GM06990 (cell line): ENCODE results near the gene MED7.

ENCODE experiments used
- DNase-seq: peaks from one replicate; pipeline ENCODE4 v3.0.0-alpha.2; 2011; ENCODE audit not compliant: insufficient read length; ENCODE audit errors: extremely low read depth
- H3K27me3 ChIP-seq: replicated peaks from 2 replicates; pipeline ENCODE4 v1.6.0; 2011; ENCODE audit warnings: low read length; ENCODE audit not compliant: control insufficient read depth, insufficient read depth
- H3K36me3 ChIP-seq: 2 replicates; pipeline ENCODE4 v1.5.1; 2011; ENCODE audit warnings: low read length; ENCODE audit not compliant: control insufficient read depth, insufficient read depth
- H3K4me3 ChIP-seq: replicated peaks from 2 replicates; pipeline ENCODE4 v1.5.1; 2011; ENCODE audit warnings: low read depth, mild to moderate bottlenecking, control low read depth, low read length
- TF ChIP-seq, protein P1 (sequence below): IDR thresholded peaks from 2 replicates; pipeline ENCODE4 v1.5.1; 2011; ENCODE audit warnings: low read length, control low read depth, mild to moderate bottlenecking, inconsistent platforms; ENCODE audit not compliant: insufficient read depth, poor library complexity, severe bottlenecking

Gene MED7

DNA sequence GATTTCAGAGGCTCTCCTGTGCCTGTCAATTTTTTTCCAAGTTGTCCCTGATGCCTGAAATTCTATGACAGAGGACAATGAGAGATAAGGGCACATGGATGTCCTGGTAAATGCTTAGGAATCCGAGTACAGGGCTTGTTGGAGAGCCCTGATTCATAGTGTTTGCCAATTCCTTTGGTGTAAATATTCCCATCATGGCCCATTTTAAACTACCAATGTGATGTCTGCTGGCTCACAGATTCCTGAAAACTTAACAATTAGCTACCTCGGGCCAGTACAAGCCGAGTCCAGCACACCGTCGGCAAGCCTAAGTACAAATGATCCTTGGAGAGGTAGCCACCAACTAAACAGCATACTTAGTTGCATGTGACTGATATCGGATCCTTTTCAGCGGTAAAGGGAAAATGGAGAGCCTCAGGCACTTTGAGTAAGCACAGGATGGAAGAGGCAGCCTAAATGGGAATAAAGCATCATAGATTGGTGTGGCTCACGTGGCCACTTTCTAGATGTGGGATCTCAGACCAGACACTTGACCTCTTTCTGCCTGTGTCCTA is 41.5 kb upstream of the MED7 start:
- no peak for DNase-seq
- no peaks in the 10 kb centered on the region for H3K27me3 ChIP-seq
- TF ChIP-seq, protein P1, sequence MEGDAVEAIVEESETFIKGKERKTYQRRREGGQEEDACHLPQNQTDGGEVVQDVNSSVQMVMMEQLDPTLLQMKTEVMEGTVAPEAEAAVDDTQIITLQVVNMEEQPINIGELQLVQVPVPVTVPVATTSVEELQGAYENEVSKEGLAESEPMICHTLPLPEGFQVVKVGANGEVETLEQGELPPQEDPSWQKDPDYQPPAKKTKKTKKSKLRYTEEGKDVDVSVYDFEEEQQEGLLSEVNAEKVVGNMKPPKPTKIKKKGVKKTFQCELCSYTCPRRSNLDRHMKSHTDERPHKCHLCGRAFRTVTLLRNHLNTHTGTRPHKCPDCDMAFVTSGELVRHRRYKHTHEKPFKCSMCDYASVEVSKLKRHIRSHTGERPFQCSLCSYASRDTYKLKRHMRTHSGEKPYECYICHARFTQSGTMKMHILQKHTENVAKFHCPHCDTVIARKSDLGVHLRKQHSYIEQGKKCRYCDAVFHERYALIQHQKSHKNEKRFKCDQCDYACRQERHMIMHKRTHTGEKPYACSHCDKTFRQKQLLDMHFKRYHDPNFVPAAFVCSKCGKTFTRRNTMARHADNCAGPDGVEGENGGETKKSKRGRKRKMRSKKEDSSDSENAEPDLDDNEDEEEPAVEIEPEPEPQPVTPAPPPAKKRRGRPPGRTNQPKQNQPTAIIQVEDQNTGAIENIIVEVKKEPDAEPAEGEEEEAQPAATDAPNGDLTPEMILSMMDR: no peak
- no peaks in the 10 kb centered on the region for H3K36me3 ChIP-seq
- no peak overlapping the region for H3K4me3 ChIP-seq

DNA sequence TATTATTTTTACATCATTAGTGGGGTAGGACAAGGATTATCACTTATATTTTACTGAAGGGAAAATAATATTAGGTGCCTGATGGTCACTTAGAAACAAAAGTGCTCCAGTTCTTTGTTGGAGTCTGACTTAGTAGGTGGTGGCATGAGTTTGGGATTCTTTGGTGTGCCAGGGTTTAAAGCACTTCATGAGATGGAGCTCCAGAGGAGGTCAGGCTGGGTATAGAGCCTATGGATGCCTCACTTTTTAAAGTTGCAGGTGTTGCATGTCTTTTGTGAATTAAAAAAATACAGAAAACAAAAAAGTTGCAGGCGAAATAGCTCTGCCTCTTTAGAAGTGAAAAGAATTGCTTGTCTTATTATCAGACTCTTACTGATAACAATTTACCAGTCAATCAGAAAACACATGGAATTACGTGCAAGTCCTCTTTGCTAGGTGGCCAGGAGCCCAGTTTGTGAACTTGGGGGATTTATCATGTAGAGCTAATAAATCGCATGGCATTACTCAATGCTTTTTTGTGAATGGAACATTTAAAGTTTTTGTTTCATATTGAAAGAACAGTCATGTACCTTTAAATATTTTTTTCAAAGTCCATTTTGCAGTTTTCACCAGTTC is 39.6 kb upstream of the MED7 start:
- TF ChIP-seq, protein P1: no peak
- no peaks in the 10 kb centered on the region for H3K36me3 ChIP-seq
- DNase-seq: no peak
- no peak overlapping the region for H3K4me3 ChIP-seq
- H3K27me3 ChIP-seq: no peaks in the 10 kb centered on the region

DNA sequence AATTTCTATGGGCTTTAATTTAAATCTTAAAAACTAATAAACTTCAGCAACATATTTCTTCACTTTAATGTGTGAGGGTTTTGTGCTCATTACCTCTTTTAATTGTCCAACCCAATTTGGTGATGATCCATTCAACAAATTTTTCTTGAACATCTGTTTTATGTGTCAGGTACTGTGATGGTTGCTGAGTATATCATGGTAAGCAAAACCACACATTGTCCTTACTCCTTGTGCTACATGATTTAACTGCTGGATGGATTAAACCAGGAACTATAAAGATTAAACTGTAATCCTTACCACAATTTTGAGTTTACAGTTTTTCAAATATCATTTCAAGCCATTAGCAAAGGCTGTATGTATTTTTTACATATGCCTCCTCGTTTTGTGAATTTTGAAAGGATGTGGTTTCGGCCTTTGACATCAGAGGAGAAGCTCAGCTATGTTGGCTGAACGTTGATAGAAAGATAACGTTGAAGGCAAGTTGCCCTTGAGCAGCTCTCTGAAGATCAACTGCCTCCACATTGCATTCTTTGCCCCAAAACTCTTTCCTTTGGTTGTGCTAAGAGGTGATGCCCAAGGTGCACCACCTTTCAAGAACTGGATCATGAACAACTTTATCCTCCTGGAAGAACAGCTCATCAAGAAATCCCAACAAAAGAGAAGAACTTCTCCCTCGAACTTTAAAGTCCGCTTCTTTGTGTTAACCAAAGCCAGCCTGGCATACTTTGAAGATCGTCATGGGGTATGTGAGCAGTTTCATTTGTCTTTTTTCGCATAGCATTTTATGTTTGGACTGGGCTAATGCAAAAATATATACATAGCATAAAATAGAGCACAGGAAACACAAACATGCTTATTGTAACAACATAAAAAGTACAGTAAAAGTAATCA is 38.0 kb upstream of the MED7 start, which contains the start of gene ITK:
Gene ITK (plus strand): TSS at position 467 of the 891 bp plus-strand sequence. CDS start 138 bp downstream, at position 605.
- Histone ChIP-seq H3K4me3 (no peak within 1 kb of the TSS), H3K27me3 (no peaks in the 10 kb centered on the region), H3K36me3 (no peaks in the 10 kb centered on the region)
- DNase-seq: no peak
- TF ChIP-seq, protein P1: no peak

DNA sequence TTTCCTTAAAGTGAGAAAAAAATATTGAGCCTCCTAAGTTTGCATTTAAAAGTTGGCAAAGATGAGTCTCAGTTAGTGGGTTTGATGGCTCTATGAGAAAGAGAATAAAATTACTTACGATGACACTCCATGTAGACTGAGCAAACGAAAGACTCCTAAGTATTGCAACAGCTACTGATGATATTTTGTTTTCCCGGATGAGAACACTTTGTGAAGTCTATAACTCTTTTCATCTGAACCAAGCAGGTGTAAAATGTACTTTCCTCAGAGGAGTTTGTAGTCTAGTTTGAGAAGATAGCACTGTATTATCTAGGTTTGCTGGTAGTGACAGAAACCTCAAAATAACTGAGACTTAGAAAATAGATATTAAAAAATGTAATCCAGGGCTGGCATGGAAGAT is 36.3 kb upstream of the MED7 start:
- DNase-seq: no peak
- Histone ChIP-seq H3K36me3 (no peaks in the 10 kb centered on the region), H3K4me3 (no peak overlapping the region), H3K27me3 (no peaks in the 10 kb centered on the region)
- TF ChIP-seq, protein P1: no peak

DNA sequence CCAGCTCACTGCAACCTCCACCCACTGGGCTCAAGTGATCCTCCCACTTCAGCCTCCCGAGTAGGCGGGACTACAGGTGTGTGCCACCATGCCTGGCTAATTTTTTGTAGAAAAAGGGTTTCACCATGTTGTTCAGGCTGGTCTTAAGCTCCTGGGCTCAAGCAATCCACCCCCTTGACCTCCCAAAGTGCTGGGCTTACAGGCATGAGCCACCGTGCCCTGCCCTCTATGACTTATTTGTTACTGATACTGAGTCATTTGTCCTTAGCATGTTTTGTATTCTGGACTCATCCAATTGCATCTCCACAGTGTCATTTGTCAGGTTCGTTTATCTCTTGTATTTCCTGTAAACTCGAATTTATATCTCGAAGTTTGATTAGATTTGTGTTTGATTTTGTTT is 35.3 kb upstream of the MED7 start:
- no peak for DNase-seq
- H3K36me3 ChIP-seq: no peaks in the 10 kb centered on the region
- H3K27me3 ChIP-seq: no peaks in the 10 kb centered on the region
- TF ChIP-seq, protein P1: no peak
- no peak overlapping the region for H3K4me3 ChIP-seq
